ENCODE data around the gene HENMT1.

HENMT1 gene

GRCh38 chr1:108678706-108679105 is 17.8 kb upstream of the HENMT1 start:
- H3K27ac ChIP-seq (ENCODE audit: extremely low read depth, low read depth, low read length), result no peak overlapping the region
- no peak overlapping the region for H3K4me3 ChIP-seq (ENCODE audit: low read depth, low read length)
- no peaks in the 10 kb centered on the region for H3K36me3 ChIP-seq (ENCODE audit: control insufficient read depth in 2 of 2, insufficient read depth in 1 of 2, low read length in 2 of 2)
- POLR2A ChIA-PET, result no interaction called here
- TF ChIP-seq ZNF416 (tag by site-specific recombination; IDR thresholded peaks at IDR 0.05) (no peak), ZNF18 (tag by site-specific recombination; IDR thresholded peaks at IDR 0.05) (no peak), ZNF561 (tag by site-specific recombination; IDR thresholded peaks at IDR 0.05; ENCODE audit: borderline replicate concordance) (no peak), ZNF544 (tag by site-specific recombination; IDR thresholded peaks at IDR 0.05) (no peak), TRIM28 (IDR thresholded peaks at IDR 0.05; ENCODE audit: borderline replicate concordance, low read length) (no peak), ZNF157 (tag by site-specific recombination; IDR thresholded peaks at IDR 0.05) (no peak), ZNF747 (tag by site-specific recombination; IDR thresholded peaks at IDR 0.05) (no peak), IKZF3 (tag by site-specific recombination; IDR thresholded peaks at IDR 0.05) (no peak), ZNF510 (tag by site-specific recombination; IDR thresholded peaks at IDR 0.05; ENCODE audit: insufficient replicate concordance) (no peak), SETDB1 (IDR thresholded peaks at IDR 0.05; ENCODE audit: insufficient read length, low read length) (no peak), ZNF449 (tag by site-specific recombination; IDR thresholded peaks at IDR 0.05) (no peak)
- no peaks in the 10 kb centered on the region for H3K4me1 ChIP-seq (ENCODE audit: control insufficient read depth, insufficient read depth, low read length)
- CTCF ChIA-PET, result interaction anchor here (0.5 to 0.6 kb wide), 2 partner anchors 39 to 1285 kb away, joined by 3 to 5 read pairs; no protein-coding TSS in a partner anchor
- no peaks in the 10 kb centered on the region for H3K9me3 ChIP-seq (ENCODE audit: control insufficient read depth, insufficient read depth, low read depth, low read length)

GRCh38 chr1:108671143-108671542 is 10.2 kb upstream of the HENMT1 start:
- Histone ChIP-seq H3K27ac (ENCODE audit: extremely low read depth, low read depth, low read length) (no peak overlapping the region), H3K36me3 (ENCODE audit: control insufficient read depth in 2 of 2, insufficient read depth in 1 of 2, low read length in 2 of 2) (no peaks in the 10 kb centered on the region), H3K4me1 (ENCODE audit: control insufficient read depth, insufficient read depth, low read length) (no peaks in the 10 kb centered on the region), H3K4me3 (ENCODE audit: low read depth, low read length) (no peak overlapping the region), H3K9me3 (ENCODE audit: control insufficient read depth, insufficient read depth, low read depth, low read length) (no peaks in the 10 kb centered on the region)
- ChIA-PET POLR2A (no interaction called here), CTCF (no interaction called here)
- no peak for TF ChIP-seq ZNF518A (tag by site-specific recombination; conservative IDR thresholded peaks at IDR 0.05; ENCODE audit: low read depth)
- no peak for TF ChIP-seq ZNF302 (tag by site-specific recombination; IDR thresholded peaks at IDR 0.05; ENCODE audit: low read depth)
- no peak for TF ChIP-seq BCL6B (tag by site-specific recombination; IDR thresholded peaks at IDR 0.05)
- no peak for TF ChIP-seq ZNF423 (tag by site-specific recombination; IDR thresholded peaks at IDR 0.05)
- no peak for TF ChIP-seq ZNF114 (tag by site-specific recombination; IDR thresholded peaks at IDR 0.05)
- TF ChIP-seq ZNF707 (tag by site-specific recombination; IDR thresholded peaks at IDR 0.05), result no peak
- no peak for TF ChIP-seq ZIC2 (tag by site-specific recombination; IDR thresholded peaks at IDR 0.05)
- TF ChIP-seq BCL11B (tag by site-specific recombination; IDR thresholded peaks at IDR 0.05; ENCODE audit: low read depth), result no peak
- TF ChIP-seq ZSCAN18 (tag by site-specific recombination; IDR thresholded peaks at IDR 0.05), result no peak
- TF ChIP-seq ZNF561 (tag by site-specific recombination; IDR thresholded peaks at IDR 0.05; ENCODE audit: borderline replicate concordance), result no peak
- no peak for TF ChIP-seq ZNF76 (tag by site-specific recombination; IDR thresholded peaks at IDR 0.05; ENCODE audit: borderline replicate concordance, low read depth)
- no peak for TF ChIP-seq INSM2 (tag by site-specific recombination; IDR thresholded peaks at IDR 0.05)
- no peak for TF ChIP-seq ZNF112 (tag by site-specific recombination; IDR thresholded peaks at IDR 0.05)
- TF ChIP-seq ZNF335 (tag by site-specific recombination; conservative IDR thresholded peaks at IDR 0.05), result no peak

All from HEK293 (cell line).